PC-9 (cell line): ENCODE results near the gene MAN1B1. TPM values are rescaled to one million over a fixed set of nuclear protein-coding genes. Genes with fewer than 3 reads are reported as not detected.
"Not testable (repeated sequence)": the region's sequence is repeated elsewhere in the genome, so short reads cannot be mapped to it uniquely, and the experiment has no call there.

Source experiments
- BruUV-seq: library from RNA; stranded (reverse); fragments of 400-500 nt; replicated peaks from 2 replicates; lab custom pipeline; 2021; lab: Mats Ljungman, UMichigan
- CTCF ChIA-PET: fragments of 300-600 bp; sonication (Branson Sonifier 250); formaldehyde crosslinking; loops from one replicate; lab custom pipeline; 2022; ENCODE audit warnings: antibody characterized with exemption; lab: Charles Lee
- POLR2A ChIA-PET: fragments of 300-600 bp; sonication (Branson Sonifier 250); formaldehyde crosslinking; loops from one replicate; lab custom pipeline; 2022; ENCODE audit warnings: antibody characterized with exemption; ENCODE audit not compliant: unreplicated experiment; lab: Charles Lee
- DNase-seq, 2 experiments: peaks; one replicate each; pipeline versions ENCODE4 v3.0.0 to v3.0.0-alpha.2; 2015 to 2022; ENCODE audit warnings: mixed read lengths in 1 of 2
- H2AFZ ChIP-seq: fragments of 200-600 bp; sonication (generic); 2 replicates; pipeline ENCODE4 v1.8.1; 2017; ENCODE audit warnings: antibody characterized with exemption
- H3F3A ChIP-seq: fragments of 200-600 bp; sonication (generic); 2 replicates; pipeline ENCODE4 v1.8.1; 2017; ENCODE audit warnings: antibody characterized with exemption, mild to moderate bottlenecking, low read depth; ENCODE audit not compliant: insufficient read depth
- H3K27ac ChIP-seq: fragments of 200-600 bp; sonication (generic); 2 replicates; pipeline ENCODE4 v1.6.1; 2016; ENCODE audit warnings: mixed run types
- H3K27me3 ChIP-seq: fragments of 200-600 bp; sonication (generic); 2 replicates; pipeline ENCODE4 v1.6.1; 2016; ENCODE audit warnings: low read depth, mixed run types; ENCODE audit not compliant: insufficient read depth
- H3K36me3 ChIP-seq: fragments of 200-600 bp; sonication (generic); 2 replicates; pipeline ENCODE4 v1.6.1; 2016; ENCODE audit warnings: low read depth, mixed run types
- H3K4me1 ChIP-seq: fragments of 200-600 bp; sonication (generic); replicated peaks from 2 replicates; pipeline ENCODE4 v1.6.1; 2016; ENCODE audit warnings: mixed run types; ENCODE audit not compliant: insufficient read depth
- H3K4me2 ChIP-seq: fragments of 200-600 bp; sonication (generic); 2 replicates; pipeline ENCODE4 v1.6.1; 2017; ENCODE audit warnings: mixed run types
- H3K4me3 ChIP-seq: fragments of 200-600 bp; sonication (generic); 2 replicates; pipeline ENCODE4 v1.6.1; 2016; ENCODE audit warnings: mixed run types
- H3K79me2 ChIP-seq: fragments of 200-600 bp; sonication (generic); 2 replicates; pipeline ENCODE4 v1.6.1; 2017; ENCODE audit warnings: low read depth, mixed run types
- H3K9me2 ChIP-seq: fragments of 200-600 bp; sonication (generic); 2 replicates; pipeline ENCODE4 v1.8.1; 2017; ENCODE audit warnings: mild to moderate bottlenecking; ENCODE audit not compliant: insufficient read depth
- H3K9me3 ChIP-seq: fragments of 200-600 bp; sonication (generic); 2 replicates; pipeline ENCODE4 v1.8.1; 2016; ENCODE audit warnings: low read depth; ENCODE audit not compliant: insufficient read depth
- H4K20me1 ChIP-seq: fragments of 200-600 bp; sonication (generic); 2 replicates; pipeline ENCODE4 v1.8.1; 2017; ENCODE audit not compliant: insufficient read depth
- CTCF ChIP-seq: fragments of 200-600 bp; sonication (generic); conservative IDR thresholded peaks from 2 replicates; pipeline ENCODE4 v1.6.1; 2017; ENCODE audit warnings: mixed run types, antibody characterized with exemption, mild to moderate bottlenecking, moderate library complexity
- EZH2 ChIP-seq: fragments of 200-600 bp; sonication (generic); IDR thresholded peaks from 2 replicates; pipeline ENCODE4 v1.8.0; 2017; ENCODE audit warnings: antibody characterized with exemption, low read depth
- intact Hi-C: fragments of 100-400 bp; cut with micrococcal nuclease; formaldehyde crosslinking; loops from one replicate; pipeline ENCODE4 v1.10.0; 2022; ENCODE audit not compliant: unreplicated experiment
- total RNA-seq: library from RNA; stranded (reverse); gene quantifications from 2 replicates; pipeline ENCODE4 v1.2.3, GENCODE V29; 2021

MAN1B1 gene
- total RNA-seq, 1 experiment from 2014 or later, result 79.3 TPM

- Histone ChIP-seq H3K27me3 (0 out of 2 replicates have a peak, but pooled peaks cover 4% of the 10 kb centered on the region), H2AFZ (no peak overlapping the region), H3K4me2 (no peak overlapping the region), H3K4me3 (no peak overlapping the region), H3K79me2 (peaks cover 10% of the 10 kb centered on the region), H3K4me1 (peaks cover 6% of the 10 kb centered on the region), H3K9me3 (no peaks in the 10 kb centered on the region), H3F3A (peaks cover 20% of the 10 kb centered on the region; the same call in 1 of the 2 replicates), H3K27ac (no peak overlapping the region), H3K9me2 (no peaks in the 10 kb centered on the region), H3K36me3 (no peaks in the 10 kb centered on the region), H4K20me1 (no peaks in the 10 kb centered on the region)
- BruUV-seq, result no TSS peak
- ChIA-PET POLR2A (no interaction called here), CTCF (interaction anchor here (0.7 kb wide), 1 partner anchor 29 kb away, joined by 3 read pairs; no protein-coding TSS in a partner anchor)
- intact Hi-C loops, result no loop called here
- TF ChIP-seq EZH2 (no peak), CTCF (no peak)
- DNase-seq, result no peak
These were observed 47.4 kb downstream of the MAN1B1 start for GRCh38 chr9:137134191-137134590.

GRCh38 chr9:137135154-137135553 lies 48.4 kb downstream of the MAN1B1 start:
- H3K9me3 ChIP-seq, H2AFZ ChIP-seq, BruUV-seq, H4K20me1 ChIP-seq, intact Hi-C loops, H3K4me1 ChIP-seq, H3K4me2 ChIP-seq, H3K27me3 ChIP-seq, H3K9me2 ChIP-seq, H3K36me3 ChIP-seq, H3K4me3 ChIP-seq, H3K27ac ChIP-seq, H3K79me2 ChIP-seq, DNase-seq: not testable (repeated sequence)
- ChIA-PET POLR2A (interaction anchor here (0.6 kb wide), 3 partner anchors 8 to 468 kb away, joined by 8 to 11 read pairs (median 9); no protein-coding TSS in a partner anchor), CTCF (interaction anchor here (0.6 kb wide), 1 partner anchor 19 kb away, joined by 11 read pairs; no protein-coding TSS in a partner anchor)
- H3F3A ChIP-seq, result peaks cover 20% of the 10 kb centered on the region; the same call in 1 of the 2 replicates

GRCh38 chr9:137136261-137136880 lies 49.6 kb downstream of the MAN1B1 start:
- H4K20me1 ChIP-seq, result no peaks in the 10 kb centered on the region
- H3K79me2 ChIP-seq, result no peaks in the 10 kb centered on the region
- no peak overlapping the region for H2AFZ ChIP-seq
- no peak for DNase-seq
- BruUV-seq, result no TSS peak
- no peaks in the 10 kb centered on the region for H3K9me2 ChIP-seq
- no peak overlapping the region for H3K4me3 ChIP-seq
- peaks cover 20% of the 10 kb centered on the region; the same call in 1 of the 2 replicates for H3F3A ChIP-seq
- intact Hi-C loops, result no loop called here
- H3K9me3 ChIP-seq, result no peaks in the 10 kb centered on the region
- H3K4me2 ChIP-seq, result no peak overlapping the region
- peaks cover 14% of the 10 kb centered on the region; the same call in 1 of the 2 replicates for H3K27me3 ChIP-seq
- CTCF ChIA-PET, result no interaction called here
- no peaks in the 10 kb centered on the region for H3K4me1 ChIP-seq
- no peaks in the 10 kb centered on the region for H3K36me3 ChIP-seq
- no peak overlapping the region for H3K27ac ChIP-seq
- TF ChIP-seq CTCF (no peak), EZH2 (no peak)
- POLR2A ChIA-PET, result no interaction called here
